ENCODE data around the gene SRRM4.

Gene SRRM4

GRCh38 chr12:119122751-119123150 is 141.4 kb downstream of the SRRM4 start:
- no peak for ATAC-seq

- ATAC-seq = no peak
Measured at GRCh38 chr12:119128527-119128926, 147.2 kb downstream of the SRRM4 start.

GRCh38 chr12:119129827-119130434 is 148.6 kb downstream of the SRRM4 start:
- no peak for ATAC-seq

GRCh38 chr12:119130523-119130922 is 149.2 kb downstream of the SRRM4 start:
- ATAC-seq = no peak

GRCh38 chr12:119134284-119135072 is 153.1 kb downstream of the SRRM4 start:
- no peak for ATAC-seq

- no peak for ATAC-seq
Measured at GRCh38 chr12:119136811-119137410, 155.6 kb downstream of the SRRM4 start.

- ATAC-seq = no peak
Measured at GRCh38 chr12:119139448-119139847, 158.1 kb downstream of the SRRM4 start.

- no peak for ATAC-seq
Measured at GRCh38 chr12:119145367-119145766, 164.0 kb downstream of the SRRM4 start.

GRCh38 chr12:119147847-119148448 is 166.6 kb downstream of the SRRM4 start:
- ATAC-seq = no peak

- no peak for ATAC-seq
Measured at GRCh38 chr12:119149270-119149669, 167.9 kb downstream of the SRRM4 start.

- ATAC-seq = no peak
Measured at GRCh38 chr12:119151445-119152026, 170.2 kb downstream of the SRRM4 start.

GRCh38 chr12:119153477-119154434 is 172.4 kb downstream of the SRRM4 start:
- no peak for ATAC-seq

- no peak for ATAC-seq
Measured at GRCh38 chr12:119154435-119154818, 173.1 kb downstream of the SRRM4 start.

GRCh38 chr12:119156401-119157044 is 175.2 kb downstream of the SRRM4 start:
- no peak for ATAC-seq

- ATAC-seq = no peak
Measured at GRCh38 chr12:119157528-119157927, 176.2 kb downstream of the SRRM4 start.

GRCh38 chr12:119157978-119158377 is 176.6 kb downstream of the SRRM4 start:
- ATAC-seq = no peak

- no peak for ATAC-seq
Measured at GRCh38 chr12:119158402-119158801, 177.1 kb downstream of the SRRM4 start.

GRCh38 chr12:119159844-119160243 is 178.5 kb downstream of the SRRM4 start:
- no peak for ATAC-seq

- no peak for ATAC-seq
Measured at GRCh38 chr12:119167902-119168301, 186.6 kb downstream of the SRRM4 start.

- no peak for ATAC-seq
Measured at GRCh38 chr12:119168721-119169120, 187.4 kb downstream of the SRRM4 start.

- no peak for ATAC-seq
Measured at GRCh38 chr12:119169150-119169549, 187.8 kb downstream of the SRRM4 start.

- ATAC-seq = no peak
Measured at GRCh38 chr12:119171291-119171690, 189.9 kb downstream of the SRRM4 start.

Measured in activated CD4-positive, CD25-positive, alpha-beta regulatory T cell treated with anti-CD3 and anti-CD28 coated beads, Interleukin-2, amount 50 U/mL, for 24 hours (primary cell).